ENCODE results near the gene CCDC57. TPM values are rescaled to one million over a fixed set of nuclear protein-coding genes. Genes with fewer than 3 reads are reported as not detected.

CCDC57 gene
- total RNA-seq, 6 experiments from 2014 or later, result 10.1 to 37.4 (median 17.2) TPM

DNA sequence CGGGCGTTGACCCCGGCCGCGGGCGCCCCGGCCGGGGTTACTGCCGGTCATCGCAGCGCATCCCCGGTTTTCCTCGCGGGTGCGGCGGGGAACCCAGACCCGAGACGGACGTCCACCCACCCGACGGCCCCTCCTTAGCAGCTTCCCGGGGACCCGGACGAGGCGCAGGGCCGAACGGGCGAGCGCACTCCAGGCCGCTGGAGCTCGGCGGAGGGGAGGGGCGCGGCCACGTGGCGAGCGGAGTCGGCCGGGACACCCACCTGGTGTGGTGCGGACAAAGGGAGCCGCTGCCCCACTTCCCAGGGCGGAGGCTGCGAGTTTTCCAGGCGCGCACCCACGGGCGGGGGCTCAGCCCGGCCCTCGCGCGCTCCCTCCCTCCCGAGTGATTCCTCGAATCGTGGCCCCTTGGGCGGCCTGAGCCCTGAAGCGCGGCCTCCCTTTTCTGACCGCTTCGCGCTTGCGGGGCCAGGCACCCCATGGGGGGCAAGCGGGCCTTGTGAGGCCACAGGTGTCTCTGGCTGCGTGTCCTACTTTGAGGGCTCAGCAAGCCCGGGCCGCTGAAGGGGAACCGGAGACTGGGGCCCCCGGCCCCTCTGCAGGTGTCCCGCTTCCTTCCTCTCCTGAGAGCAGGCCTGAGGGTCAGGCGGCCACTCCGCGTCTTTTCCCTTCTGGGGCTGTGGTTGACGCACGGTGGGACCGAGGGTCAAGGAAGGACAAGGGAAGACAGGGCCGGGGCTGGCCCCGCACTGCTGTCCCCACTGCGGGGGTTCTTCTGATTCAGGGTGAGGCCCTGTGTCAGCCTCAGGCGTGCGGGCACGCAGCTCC, 113.5 kb downstream of the CCDC57 start:
- intact Hi-C loops (cut with DNase I), result loop anchor here in 1 of 2 donors (10.0 kb wide), 1 partner anchor 64 kb away; the partner anchor contains the start of genes DCXR and RAC3
- Histone ChIP-seq H3K4me1 (peaks cover 0 to 74% (median 28%) of the 10 kb centered on the region in 4 donors), H3K36me3 (peaks cover 0 to 23% (median 4%) of the 10 kb centered on the region in 4 donors), H3K4me3 (peak overlapping the region; percentile 43 to 98 (median 57)), H3K27me3 (no peaks in the 10 kb centered on the region), H3K9me3 (no peaks in the 10 kb centered on the region), H3K27ac (peak overlapping the region; percentile 92 to 99 (median 94))
- DNase-seq (peak in 1 of 3 donors; percentile 49), ATAC-seq (no peak)
- no CpG with 5 or more reads among the region's 80 CpGs for WGBS (ENCODE audit: insufficient coverage, low coverage, low lambda C conversion rate, missing lambda C conversion rate)
- TF ChIP-seq POLR2A (IDR thresholded peaks at IDR 0.05), result no peak
- TF ChIP-seq, protein P1, sequence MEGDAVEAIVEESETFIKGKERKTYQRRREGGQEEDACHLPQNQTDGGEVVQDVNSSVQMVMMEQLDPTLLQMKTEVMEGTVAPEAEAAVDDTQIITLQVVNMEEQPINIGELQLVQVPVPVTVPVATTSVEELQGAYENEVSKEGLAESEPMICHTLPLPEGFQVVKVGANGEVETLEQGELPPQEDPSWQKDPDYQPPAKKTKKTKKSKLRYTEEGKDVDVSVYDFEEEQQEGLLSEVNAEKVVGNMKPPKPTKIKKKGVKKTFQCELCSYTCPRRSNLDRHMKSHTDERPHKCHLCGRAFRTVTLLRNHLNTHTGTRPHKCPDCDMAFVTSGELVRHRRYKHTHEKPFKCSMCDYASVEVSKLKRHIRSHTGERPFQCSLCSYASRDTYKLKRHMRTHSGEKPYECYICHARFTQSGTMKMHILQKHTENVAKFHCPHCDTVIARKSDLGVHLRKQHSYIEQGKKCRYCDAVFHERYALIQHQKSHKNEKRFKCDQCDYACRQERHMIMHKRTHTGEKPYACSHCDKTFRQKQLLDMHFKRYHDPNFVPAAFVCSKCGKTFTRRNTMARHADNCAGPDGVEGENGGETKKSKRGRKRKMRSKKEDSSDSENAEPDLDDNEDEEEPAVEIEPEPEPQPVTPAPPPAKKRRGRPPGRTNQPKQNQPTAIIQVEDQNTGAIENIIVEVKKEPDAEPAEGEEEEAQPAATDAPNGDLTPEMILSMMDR (IDR thresholded peaks at IDR 0.05), result no peak

DNA sequence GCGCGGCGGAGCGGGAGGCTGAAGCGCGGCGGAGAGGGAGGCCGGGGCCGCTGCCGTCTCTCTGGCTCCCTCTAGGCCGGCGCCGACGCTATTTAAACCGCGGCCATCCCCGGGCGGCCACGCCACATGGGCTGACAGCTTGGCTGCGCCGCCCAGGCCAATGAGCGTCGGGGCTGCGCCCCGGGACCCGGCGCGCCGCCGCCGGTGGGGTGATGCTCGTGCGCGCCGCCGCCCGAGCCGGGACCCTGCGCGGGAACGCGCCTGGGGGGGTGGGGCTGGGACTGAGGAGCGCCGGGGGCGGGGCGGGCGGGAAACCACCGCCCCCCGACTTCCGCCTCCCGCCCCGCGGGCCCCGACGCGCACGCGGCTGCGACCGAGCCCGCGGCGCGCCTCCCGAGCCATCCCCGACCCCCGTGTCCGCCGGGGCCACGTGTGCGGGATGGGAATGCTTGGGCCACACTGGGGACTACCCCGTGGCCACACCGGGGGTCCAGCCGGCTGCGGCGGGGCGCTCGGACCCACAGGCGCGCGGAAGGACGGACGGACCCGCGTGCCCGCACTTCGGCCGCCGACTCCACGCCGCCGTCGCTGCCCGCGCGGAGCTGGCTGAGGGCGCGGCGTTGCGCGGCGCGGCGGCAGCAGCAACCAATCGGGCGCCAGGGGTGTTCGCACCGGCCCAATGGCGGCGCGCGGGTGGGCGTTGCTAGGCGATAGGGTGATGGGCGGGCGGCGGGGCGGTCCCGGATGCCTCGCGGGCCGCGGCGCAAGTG, 114.3 kb downstream of the CCDC57 start, which contains the start of gene FASN:
Gene FASN, minus strand, starts transcription at position 68 of the 770 bp plus-strand sequence. CDS start 1,791 bp downstream, outside the sequence.
- DNase-seq (peak; percentile 97 to 98 (median 98)), ATAC-seq (peak; percentile 37 to 49 (median 47))
- TF ChIP-seq POLR2A (IDR thresholded peaks at IDR 0.05), result peak; percentile 99
- TF ChIP-seq, protein P1 (IDR thresholded peaks at IDR 0.05), result peak in 3 of 4 donors; percentile 26 to 45 (median 29)
- no CpG with 5 or more reads among the region's 124 CpGs for WGBS (ENCODE audit: insufficient coverage, low coverage, low lambda C conversion rate, missing lambda C conversion rate)
- Histone ChIP-seq H3K36me3 (peaks cover 0 to 31% (median 8%) of the 10 kb centered on the region in 4 donors), H3K4me3 (peak within 1 kb of the TSS; percentile 82 to 98 (median 84)), H3K4me1 (peaks cover 0 to 69% (median 28%) of the 10 kb centered on the region in 4 donors), H3K27ac (peak within 1 kb of the TSS; percentile 93 to 99 (median 94)), H3K27me3 (no peaks in the 10 kb centered on the region), H3K9me3 (no peaks in the 10 kb centered on the region)
- intact Hi-C loops (cut with DNase I), result loop anchor here in 1 of 2 donors (10.0 kb wide), 1 partner anchor 64 kb away; the partner anchor contains the start of genes DCXR and RAC3

- intact Hi-C loops (cut with DNase I), result loop anchor here in 1 of 2 donors (10.0 kb wide), 1 partner anchor 63 kb away; the partner anchor contains the start of genes DCXR and RAC3
- no peak for TF ChIP-seq POLR2A (IDR thresholded peaks at IDR 0.05)
- TF ChIP-seq, protein P1 (IDR thresholded peaks at IDR 0.05), result no peak
- Histone ChIP-seq H3K4me1 (peaks cover 0 to 64% (median 27%) of the 10 kb centered on the region in 4 donors), H3K27me3 (no peaks in the 10 kb centered on the region), H3K4me3 (peak overlapping the region; percentile 82 to 98 (median 84)), H3K9me3 (no peaks in the 10 kb centered on the region), H3K27ac (peak overlapping the region; percentile 93 to 99 (median 94)), H3K36me3 (peaks cover 0 to 36% (median 10%) of the 10 kb centered on the region in 4 donors)
- ATAC-seq, result no peak
- DNase-seq, result no peak
- no CpG with 5 or more reads among the region's 36 CpGs for WGBS (ENCODE audit: insufficient coverage, low coverage, low lambda C conversion rate, missing lambda C conversion rate)
These were observed 114.8 kb downstream of the CCDC57 start for GRCh38 chr17:82097919-82098168.

DNA sequence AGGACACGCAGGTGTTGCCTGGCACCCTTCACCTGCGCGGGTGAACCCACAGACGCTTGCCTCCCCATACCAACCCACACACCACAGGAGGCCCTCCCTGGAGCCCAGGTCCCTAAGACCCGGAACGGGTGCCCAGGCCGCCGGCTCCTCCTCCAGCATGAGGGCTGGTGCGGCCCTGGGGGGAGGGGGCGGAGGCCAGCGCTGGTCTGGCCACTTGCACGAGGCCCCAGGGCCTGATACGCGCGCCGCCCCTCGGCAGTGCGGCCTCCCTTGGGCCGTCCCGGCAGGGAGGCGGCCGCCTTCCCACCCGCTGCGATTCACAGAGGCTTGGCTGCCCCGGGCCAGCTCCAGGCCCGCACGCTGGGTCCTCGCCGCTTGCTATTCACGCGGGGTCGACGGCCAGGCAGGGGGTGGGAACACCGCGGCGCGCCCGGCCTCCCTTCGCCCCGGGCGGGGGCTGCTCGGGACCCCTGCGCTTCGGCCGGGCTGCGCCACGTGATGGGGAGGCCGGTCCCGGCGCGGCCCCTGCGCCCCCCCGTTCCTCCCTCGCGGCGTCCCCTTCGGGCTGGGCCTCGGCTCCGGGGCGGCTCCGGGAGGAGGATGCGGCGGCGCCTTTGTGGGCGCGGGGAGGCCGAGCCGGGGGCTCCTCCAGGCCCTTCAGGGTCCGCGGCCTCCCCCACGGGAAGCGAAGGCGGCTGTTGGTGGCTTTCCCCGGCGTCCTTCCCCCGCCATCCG, 115.3 kb downstream of the CCDC57 start:
- Histone ChIP-seq H3K27ac (peak overlapping the region; percentile 93 to 99 (median 94)), H3K36me3 (peaks cover 0 to 41% (median 13%) of the 10 kb centered on the region in 4 donors), H3K9me3 (no peaks in the 10 kb centered on the region), H3K27me3 (no peaks in the 10 kb centered on the region), H3K4me1 (peaks cover 0 to 62% (median 26%) of the 10 kb centered on the region in 4 donors), H3K4me3 (peak overlapping the region; percentile 82 to 98 (median 84))
- intact Hi-C loops (cut with DNase I), result loop anchor here in 1 of 2 donors (10.0 kb wide), 1 partner anchor 63 kb away; the partner anchor contains the start of genes DCXR and RAC3
- ATAC-seq, result no peak
- no peak for TF ChIP-seq POLR2A (IDR thresholded peaks at IDR 0.05)
- TF ChIP-seq, protein P1 (IDR thresholded peaks at IDR 0.05), result no peak
- peak in 2 of 3 donors; percentile 54 to 67 for DNase-seq
- 0% methylated on average over 5 of the region's 77 CpGs for WGBS (ENCODE audit: insufficient coverage, low coverage, low lambda C conversion rate, missing lambda C conversion rate)

All from right lobe of liver (tissue), 6 donors.